ENCODE results near the gene CNTNAP2.
A peak's percentile ranks its signal among the peaks of the same experiment; 100 is the strongest.

CNTNAP2 gene

DNA sequence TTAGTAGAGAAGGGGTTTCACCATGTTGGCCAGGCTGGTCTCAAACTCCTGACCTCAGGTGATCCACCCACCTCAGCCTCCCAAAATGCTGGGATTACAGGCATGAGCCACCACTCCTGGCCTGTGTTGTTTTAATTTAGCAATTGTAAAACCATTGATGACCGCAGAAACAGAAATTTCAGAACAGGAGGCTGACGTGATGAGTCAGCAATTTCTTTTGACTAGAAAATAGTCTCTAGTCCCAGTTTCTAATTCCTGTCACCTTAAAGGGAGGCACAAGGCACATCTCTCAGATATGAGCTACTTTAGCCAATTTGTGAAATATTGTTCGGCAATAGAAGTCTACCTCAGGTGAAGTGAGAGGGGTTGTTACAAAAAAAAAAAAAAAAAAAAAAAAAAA lies 2033.1 kb downstream of the CNTNAP2 start:
- Histone ChIP-seq H2AK5ac (ENCODE audit: low read length) (no peak overlapping the region), H3K9ac (ENCODE audit: low read length) (no peak overlapping the region), H3K4me3 (ENCODE audit: low read depth, low read length) (no peak overlapping the region), H2BK12ac (ENCODE audit: low read length) (no peak overlapping the region), H3K4me2 (ENCODE audit: low read length) (no peak overlapping the region), H3K9me3 (ENCODE audit: insufficient read depth, low read depth, low read length) (peaks cover 1% of the 10 kb centered on the region), H3K23ac (ENCODE audit: low read length) (no peak overlapping the region), H4K91ac (ENCODE audit: low read depth, low read length) (no peak overlapping the region), H3K27me3 (ENCODE audit: insufficient read depth, low read length) (no peaks in the 10 kb centered on the region), H3K4ac (ENCODE audit: low read depth, low read length) (no peak overlapping the region), H3K79me1 (ENCODE audit: low read length) (no peaks in the 10 kb centered on the region), H2BK120ac (ENCODE audit: insufficient read depth, low read length, poor library complexity) (no peak overlapping the region), H4K8ac (ENCODE audit: low read depth, low read length) (no peak overlapping the region), H3K27ac (ENCODE audit: low read depth, low read length) (no peak overlapping the region), H3K18ac (ENCODE audit: low read length) (no peak overlapping the region), H4K12ac (ENCODE audit: low read depth, low read length) (no peak overlapping the region), H3K36me3 (ENCODE audit: control insufficient read depth in 1 of 2, insufficient read depth in 2 of 2, low read length in 2 of 2) (no peaks in the 10 kb centered on the region), H3K79me2 (ENCODE audit: control insufficient read depth, insufficient read depth, low read length, poor library complexity) (no peaks in the 10 kb centered on the region), H2BK5ac (ENCODE audit: low read depth, low read length, poor library complexity) (no peak overlapping the region), H3K4me1 (ENCODE audit: control insufficient read depth in 1 of 2, insufficient read depth in 2 of 2, low read length in 2 of 2) (peaks cover 0 to 1% of the 10 kb centered on the region in 2 experiments), H3K14ac (ENCODE audit: low read length) (no peak overlapping the region), H2AFZ (ENCODE audit: insufficient read depth, low read length, poor library complexity) (no peak overlapping the region)
- WGBS (ENCODE audit: extremely low coverage, insufficient coverage, insufficient read length), result no CpG with 5 or more reads among the region's 3 CpGs
- DNase-seq, result no peak

DNA sequence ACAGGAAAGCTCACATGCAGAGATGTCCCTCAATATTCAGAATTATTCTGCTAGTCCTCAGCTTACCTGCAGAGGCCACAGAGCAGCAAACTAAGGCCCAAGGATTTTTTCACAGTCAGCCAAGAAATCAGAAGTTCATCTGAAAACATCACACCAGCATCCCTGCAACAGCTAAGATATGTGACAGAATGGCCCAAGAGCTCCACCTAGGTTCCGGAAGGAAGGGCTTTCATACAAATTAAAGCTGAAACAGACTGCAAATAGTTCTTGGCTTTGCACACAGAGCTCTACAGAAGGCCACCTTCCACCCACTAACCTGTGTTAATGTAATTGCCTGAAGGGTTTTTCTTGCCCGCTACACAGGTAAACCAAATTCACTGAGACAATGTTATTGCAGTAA lies 2035.2 kb downstream of the CNTNAP2 start:
- Histone ChIP-seq H3K4me1 (ENCODE audit: control insufficient read depth in 1 of 2, insufficient read depth in 2 of 2, low read length in 2 of 2) (peaks cover 0 to 3% of the 10 kb centered on the region in 2 experiments), H2AK5ac (ENCODE audit: low read length) (no peak overlapping the region), H3K4me2 (ENCODE audit: low read length) (no peak overlapping the region), H3K79me1 (ENCODE audit: low read length) (peaks cover 2% of the 10 kb centered on the region), H2AFZ (ENCODE audit: insufficient read depth, low read length, poor library complexity) (no peak overlapping the region), H4K8ac (ENCODE audit: low read depth, low read length) (no peak overlapping the region), H3K4ac (ENCODE audit: low read depth, low read length) (no peak overlapping the region), H3K14ac (ENCODE audit: low read length) (no peak overlapping the region), H3K4me3 (ENCODE audit: low read depth, low read length) (no peak overlapping the region), H2BK12ac (ENCODE audit: low read length) (no peak overlapping the region), H3K79me2 (ENCODE audit: control insufficient read depth, insufficient read depth, low read length, poor library complexity) (no peaks in the 10 kb centered on the region), H3K23ac (ENCODE audit: low read length) (no peak overlapping the region), H3K18ac (ENCODE audit: low read length) (no peak overlapping the region), H3K36me3 (ENCODE audit: control insufficient read depth in 1 of 2, insufficient read depth in 2 of 2, low read length in 2 of 2) (no peaks in the 10 kb centered on the region), H2BK120ac (ENCODE audit: insufficient read depth, low read length, poor library complexity) (no peak overlapping the region), H3K27ac (ENCODE audit: low read depth, low read length) (no peak overlapping the region), H3K9ac (ENCODE audit: low read length) (no peak overlapping the region), H4K91ac (ENCODE audit: low read depth, low read length) (no peak overlapping the region), H3K9me3 (ENCODE audit: insufficient read depth, low read depth, low read length) (peaks cover 1% of the 10 kb centered on the region), H4K12ac (ENCODE audit: low read depth, low read length) (no peak overlapping the region), H3K27me3 (ENCODE audit: insufficient read depth, low read length) (no peaks in the 10 kb centered on the region), H2BK5ac (ENCODE audit: low read depth, low read length, poor library complexity) (no peak overlapping the region)
- no CpG with 5 or more reads among the region's 2 CpGs for WGBS (ENCODE audit: extremely low coverage, insufficient coverage, insufficient read length)
- DNase-seq, result no peak

DNA sequence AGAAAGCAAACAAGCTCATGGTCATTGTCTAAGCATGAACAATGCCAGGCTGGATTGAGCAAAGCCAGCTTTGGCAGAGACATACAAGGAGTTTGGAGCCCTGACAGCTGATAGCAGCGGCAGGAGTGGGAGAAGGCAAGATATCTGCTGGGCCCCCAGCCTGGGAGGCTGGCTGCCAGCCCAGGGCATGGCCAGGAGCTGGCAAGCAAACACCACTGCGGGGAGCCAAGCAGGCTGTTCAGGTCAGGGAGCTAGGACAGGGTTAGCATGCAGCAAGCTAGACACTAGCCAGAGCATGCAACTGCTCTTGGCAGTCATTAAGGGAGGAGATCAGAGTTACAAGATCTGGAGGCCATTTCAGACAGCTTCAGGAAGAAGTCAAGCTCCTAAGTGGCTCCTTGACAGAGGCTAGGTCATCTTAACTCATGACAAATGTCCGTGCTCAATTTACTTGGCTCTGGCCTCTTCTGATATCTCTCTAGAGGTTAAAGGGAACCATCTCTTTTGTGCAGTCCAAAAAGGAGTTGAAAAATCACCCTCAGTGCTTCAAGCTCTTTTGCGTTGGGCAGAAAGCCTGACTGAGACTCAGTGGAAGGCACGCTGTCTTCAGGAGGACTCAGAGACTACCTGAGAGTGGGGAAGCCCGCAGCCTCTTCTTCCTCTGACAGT lies 2037.1 kb downstream of the CNTNAP2 start:
- Histone ChIP-seq H2BK12ac (ENCODE audit: low read length) (no peak overlapping the region), H3K4me1 (ENCODE audit: control insufficient read depth in 1 of 2, insufficient read depth in 2 of 2, low read length in 2 of 2) (peaks cover 0 to 3% of the 10 kb centered on the region in 2 experiments), H3K79me2 (ENCODE audit: control insufficient read depth, insufficient read depth, low read length, poor library complexity) (no peaks in the 10 kb centered on the region), H4K12ac (ENCODE audit: low read depth, low read length) (no peak overlapping the region), H3K27me3 (ENCODE audit: insufficient read depth, low read length) (no peaks in the 10 kb centered on the region), H3K4me3 (ENCODE audit: low read depth, low read length) (no peak overlapping the region), H2AK5ac (ENCODE audit: low read length) (no peak overlapping the region), H2BK5ac (ENCODE audit: low read depth, low read length, poor library complexity) (peak overlapping the region; percentile 14), H3K27ac (ENCODE audit: low read depth, low read length) (no peak overlapping the region), H2AFZ (ENCODE audit: insufficient read depth, low read length, poor library complexity) (no peak overlapping the region), H4K91ac (ENCODE audit: low read depth, low read length) (peak overlapping the region; percentile 41), H3K4ac (ENCODE audit: low read depth, low read length) (no peak overlapping the region), H3K9ac (ENCODE audit: low read length) (no peak overlapping the region), H4K8ac (ENCODE audit: low read depth, low read length) (no peak overlapping the region), H3K9me3 (ENCODE audit: insufficient read depth, low read depth, low read length) (peaks cover 1% of the 10 kb centered on the region), H2BK120ac (ENCODE audit: insufficient read depth, low read length, poor library complexity) (no peak overlapping the region), H3K14ac (ENCODE audit: low read length) (no peak overlapping the region), H3K4me2 (ENCODE audit: low read length) (no peak overlapping the region), H3K36me3 (ENCODE audit: control insufficient read depth in 1 of 2, insufficient read depth in 2 of 2, low read length in 2 of 2) (no peaks in the 10 kb centered on the region), H3K23ac (ENCODE audit: low read length) (no peak overlapping the region), H3K18ac (ENCODE audit: low read length) (no peak overlapping the region), H3K79me1 (ENCODE audit: low read length) (peaks cover 2% of the 10 kb centered on the region)
- no peak for DNase-seq
- no CpG with 5 or more reads among the region's 6 CpGs for WGBS (ENCODE audit: extremely low coverage, insufficient coverage, insufficient read length)

DNA sequence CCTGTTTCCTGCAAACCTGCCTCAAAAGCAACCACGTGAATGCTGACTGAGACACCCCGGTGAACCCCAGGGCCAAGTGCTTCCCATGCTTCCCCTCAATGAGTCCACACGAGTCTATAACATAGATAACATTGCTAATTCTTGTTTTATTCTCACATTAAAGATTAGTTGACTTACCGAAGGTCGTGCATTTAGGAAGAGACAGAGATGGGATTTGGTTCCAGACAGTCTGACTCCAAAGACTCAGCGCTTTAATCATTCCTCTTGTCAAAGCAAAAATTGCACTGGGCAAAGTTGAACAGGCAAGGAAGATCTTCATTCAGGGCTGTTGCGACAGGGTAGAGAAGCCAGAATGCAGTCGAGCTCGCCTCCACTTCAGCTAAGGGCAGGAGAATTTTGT lies 2038.4 kb downstream of the CNTNAP2 start:
- Histone ChIP-seq H4K12ac (ENCODE audit: low read depth, low read length) (no peak overlapping the region), H3K79me2 (ENCODE audit: control insufficient read depth, insufficient read depth, low read length, poor library complexity) (no peaks in the 10 kb centered on the region)
- no CpG with 5 or more reads among the region's 9 CpGs for WGBS (ENCODE audit: extremely low coverage, insufficient coverage, insufficient read length)

More for the DNA sequence above, 2038.4 kb downstream of the CNTNAP2 start:
- Histone ChIP-seq H3K18ac (ENCODE audit: low read length) (no peak overlapping the region), H3K27ac (ENCODE audit: low read depth, low read length) (no peak overlapping the region), H3K9me3 (ENCODE audit: insufficient read depth, low read depth, low read length) (peaks cover 1% of the 10 kb centered on the region), H3K9ac (ENCODE audit: low read length) (no peak overlapping the region), H2BK5ac (ENCODE audit: low read depth, low read length, poor library complexity) (no peak overlapping the region), H3K27me3 (ENCODE audit: insufficient read depth, low read length) (no peaks in the 10 kb centered on the region), H3K4ac (ENCODE audit: low read depth, low read length) (no peak overlapping the region), H4K91ac (ENCODE audit: low read depth, low read length) (no peak overlapping the region), H3K36me3 (ENCODE audit: control insufficient read depth in 1 of 2, insufficient read depth in 2 of 2, low read length in 2 of 2) (no peaks in the 10 kb centered on the region), H3K4me1 (ENCODE audit: control insufficient read depth in 1 of 2, insufficient read depth in 2 of 2, low read length in 2 of 2) (peaks cover 0 to 3% of the 10 kb centered on the region in 2 experiments), H3K4me3 (ENCODE audit: low read depth, low read length) (no peak overlapping the region), H2BK120ac (ENCODE audit: insufficient read depth, low read length, poor library complexity) (no peak overlapping the region), H2AFZ (ENCODE audit: insufficient read depth, low read length, poor library complexity) (no peak overlapping the region), H3K14ac (ENCODE audit: low read length) (no peak overlapping the region), H2BK12ac (ENCODE audit: low read length) (no peak overlapping the region), H2AK5ac (ENCODE audit: low read length) (no peak overlapping the region), H3K4me2 (ENCODE audit: low read length) (no peak overlapping the region), H3K79me1 (ENCODE audit: low read length) (peaks cover 2% of the 10 kb centered on the region), H3K23ac (ENCODE audit: low read length) (no peak overlapping the region), H4K8ac (ENCODE audit: low read depth, low read length) (no peak overlapping the region)
- no peak for DNase-seq
